Glutamatergic neuron (in vitro differentiated cells): ENCODE data around the gene TEKTIP1. TPM values are rescaled to one million over a fixed set of nuclear protein-coding genes. Genes with fewer than 3 reads are reported as not detected.

ENCODE experiments used
- DNase-seq: peaks from one replicate; pipeline ENCODE4 v3.0.0; 2022
- H3K27ac Mint-ChIP-seq: one replicate; pipeline ENCODE4 v1.8.0; 2020; ENCODE audit warnings: mild to moderate bottlenecking, mixed read lengths, inconsistent platforms; ENCODE audit not compliant: unreplicated experiment
- H3K27me3 Mint-ChIP-seq: one replicate; pipeline ENCODE4 v1.8.0; 2020; ENCODE audit warnings: mild to moderate bottlenecking, moderate library complexity, mixed read lengths, inconsistent platforms; ENCODE audit not compliant: unreplicated experiment
- H3K36me3 Mint-ChIP-seq: one replicate; pipeline ENCODE4 v1.8.0; 2020; ENCODE audit warnings: mild to moderate bottlenecking, mixed read lengths, inconsistent platforms; ENCODE audit not compliant: unreplicated experiment
- H3K4me1 Mint-ChIP-seq: one replicate; pipeline ENCODE4 v1.8.0; 2020; ENCODE audit warnings: mild to moderate bottlenecking, low read depth, mixed read lengths, inconsistent platforms; ENCODE audit not compliant: unreplicated experiment
- H3K4me3 Mint-ChIP-seq: one replicate; pipeline ENCODE4 v1.8.0; 2020; ENCODE audit warnings: mild to moderate bottlenecking, mixed read lengths, inconsistent platforms; ENCODE audit not compliant: unreplicated experiment
- H3K9me3 Mint-ChIP-seq: one replicate; pipeline ENCODE4 v1.8.0; 2020; ENCODE audit warnings: mild to moderate bottlenecking, moderate library complexity, mixed read lengths, inconsistent platforms; ENCODE audit not compliant: unreplicated experiment
- total RNA-seq: library from RNA; stranded (reverse); fragmentation: NEBNext Ultra II Directional; extraction: Animal tissue kit (Norgen Biotek cat#: 25700); gene quantifications from one replicate; pipeline ENCODE4 v1.2.1, GENCODE V29; 2021; ENCODE audit not compliant: unreplicated experiment
- TF ChIP-seq, protein P1 (sequence below): fragments of 200-600 bp; sonication (generic); IDR thresholded peaks from one replicate; pipeline ENCODE4 v1.5.0; 2021; ENCODE audit not compliant: partially characterized antibody, unreplicated experiment

TEKTIP1 gene
- total RNA-seq, 1 donor from 2014 or later: 2.5 TPM

DNA sequence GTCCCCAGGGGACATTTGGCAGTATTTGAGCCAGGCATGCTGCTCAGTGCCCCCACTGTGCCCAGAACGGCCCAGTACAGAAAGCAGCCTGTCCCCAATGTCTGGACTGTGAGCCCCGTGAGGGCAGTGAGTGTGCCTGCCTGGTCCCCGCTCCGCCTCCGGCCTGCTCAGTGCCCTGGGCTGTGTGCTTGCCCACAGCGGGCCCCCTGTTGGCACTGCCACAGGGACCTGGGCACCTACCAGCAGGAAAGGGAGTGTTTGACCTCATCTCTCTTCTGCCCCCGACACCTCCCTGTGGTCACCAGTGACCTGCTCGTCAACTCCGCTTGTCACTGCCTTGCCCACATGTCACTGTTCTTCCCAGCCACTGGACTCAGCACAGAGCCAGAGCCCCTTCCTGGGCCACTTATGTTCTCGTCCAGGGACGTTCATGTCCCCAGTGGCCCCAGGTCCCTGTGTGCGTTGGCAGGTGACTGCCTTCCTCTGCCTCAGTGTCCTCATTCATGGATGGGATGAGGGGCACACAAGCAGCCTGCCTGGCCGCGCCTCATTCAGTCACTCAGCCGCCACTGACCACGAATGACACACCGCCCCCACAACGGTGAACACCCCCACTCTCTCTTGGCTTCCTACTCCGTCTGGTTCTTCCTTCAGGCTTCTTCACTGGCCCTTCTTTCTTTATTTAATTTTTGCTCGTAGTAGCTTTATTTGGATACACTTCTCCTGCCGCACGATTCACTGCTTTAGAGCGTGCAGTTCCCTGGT is 30.0 kb upstream of the TEKTIP1 start:
- peaks cover 15% of the 10 kb centered on the region for H3K4me1 Mint-ChIP-seq
- H3K27me3 Mint-ChIP-seq: peaks cover 7% of the 10 kb centered on the region
- TF ChIP-seq, protein P1, sequence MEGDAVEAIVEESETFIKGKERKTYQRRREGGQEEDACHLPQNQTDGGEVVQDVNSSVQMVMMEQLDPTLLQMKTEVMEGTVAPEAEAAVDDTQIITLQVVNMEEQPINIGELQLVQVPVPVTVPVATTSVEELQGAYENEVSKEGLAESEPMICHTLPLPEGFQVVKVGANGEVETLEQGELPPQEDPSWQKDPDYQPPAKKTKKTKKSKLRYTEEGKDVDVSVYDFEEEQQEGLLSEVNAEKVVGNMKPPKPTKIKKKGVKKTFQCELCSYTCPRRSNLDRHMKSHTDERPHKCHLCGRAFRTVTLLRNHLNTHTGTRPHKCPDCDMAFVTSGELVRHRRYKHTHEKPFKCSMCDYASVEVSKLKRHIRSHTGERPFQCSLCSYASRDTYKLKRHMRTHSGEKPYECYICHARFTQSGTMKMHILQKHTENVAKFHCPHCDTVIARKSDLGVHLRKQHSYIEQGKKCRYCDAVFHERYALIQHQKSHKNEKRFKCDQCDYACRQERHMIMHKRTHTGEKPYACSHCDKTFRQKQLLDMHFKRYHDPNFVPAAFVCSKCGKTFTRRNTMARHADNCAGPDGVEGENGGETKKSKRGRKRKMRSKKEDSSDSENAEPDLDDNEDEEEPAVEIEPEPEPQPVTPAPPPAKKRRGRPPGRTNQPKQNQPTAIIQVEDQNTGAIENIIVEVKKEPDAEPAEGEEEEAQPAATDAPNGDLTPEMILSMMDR: no peak
- H3K4me3 Mint-ChIP-seq: peak overlapping the region; percentile 65
- DNase-seq: no peak
- peaks cover 4% of the 10 kb centered on the region for H3K9me3 Mint-ChIP-seq
- no peak overlapping the region for H3K27ac Mint-ChIP-seq
- no peaks in the 10 kb centered on the region for H3K36me3 Mint-ChIP-seq

DNA sequence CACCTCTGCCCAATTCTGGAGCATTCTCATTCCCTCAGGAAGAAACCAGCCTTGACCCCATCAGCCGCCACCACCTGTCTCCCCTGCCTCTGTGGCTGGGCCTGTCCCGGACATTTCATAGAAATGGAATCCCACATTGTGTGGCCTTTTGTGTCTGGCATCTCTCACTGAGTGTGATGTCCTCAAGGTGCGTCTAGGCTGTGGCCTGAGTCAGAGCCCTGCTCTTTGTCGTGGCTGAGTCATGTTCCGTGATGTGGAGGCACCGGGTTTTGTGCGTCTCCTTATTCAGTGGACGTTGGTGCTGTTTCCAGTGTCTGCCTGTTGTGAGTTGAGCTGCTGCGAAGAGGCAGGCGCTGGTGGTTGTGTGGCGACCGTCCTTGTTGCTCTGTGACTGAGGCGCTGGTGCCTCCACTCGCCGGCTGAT is 29.4 kb upstream of the TEKTIP1 start:
- H3K4me3 Mint-ChIP-seq: peak overlapping the region; percentile 34
- TF ChIP-seq, protein P1: no peak
- DNase-seq: no peak
- peaks cover 4% of the 10 kb centered on the region for H3K9me3 Mint-ChIP-seq
- no peak overlapping the region for H3K27ac Mint-ChIP-seq
- H3K36me3 Mint-ChIP-seq: no peaks in the 10 kb centered on the region
- peaks cover 19% of the 10 kb centered on the region for H3K4me1 Mint-ChIP-seq
- H3K27me3 Mint-ChIP-seq: peaks cover 7% of the 10 kb centered on the region

DNA sequence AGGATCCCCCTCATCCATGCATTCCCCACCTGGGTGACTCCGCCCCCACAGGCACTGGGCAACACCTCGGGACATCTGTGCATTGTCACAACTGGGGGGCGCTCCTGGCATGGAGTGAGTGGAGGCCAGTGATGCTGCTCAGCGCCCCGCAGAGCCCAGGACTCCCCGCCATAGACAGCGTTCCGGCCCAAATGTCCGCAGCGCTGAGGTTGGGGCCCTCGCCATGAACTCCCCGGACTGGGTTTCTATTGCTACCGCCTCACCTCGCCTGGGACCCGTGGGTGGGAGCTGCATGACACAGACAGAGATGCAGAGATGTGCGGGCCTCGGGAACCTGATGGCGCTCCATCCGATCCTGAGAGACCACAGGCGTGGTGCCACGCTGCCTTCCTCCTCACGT is 28.2 kb upstream of the TEKTIP1 start:
- H3K9me3 Mint-ChIP-seq: peaks cover 4% of the 10 kb centered on the region
- H3K36me3 Mint-ChIP-seq: no peaks in the 10 kb centered on the region
- peaks cover 7% of the 10 kb centered on the region for H3K27me3 Mint-ChIP-seq
- no peak for DNase-seq
- H3K27ac Mint-ChIP-seq: no peak overlapping the region
- no peak overlapping the region for H3K4me3 Mint-ChIP-seq
- TF ChIP-seq, protein P1: no peak
- H3K4me1 Mint-ChIP-seq: peaks cover 22% of the 10 kb centered on the region

DNA sequence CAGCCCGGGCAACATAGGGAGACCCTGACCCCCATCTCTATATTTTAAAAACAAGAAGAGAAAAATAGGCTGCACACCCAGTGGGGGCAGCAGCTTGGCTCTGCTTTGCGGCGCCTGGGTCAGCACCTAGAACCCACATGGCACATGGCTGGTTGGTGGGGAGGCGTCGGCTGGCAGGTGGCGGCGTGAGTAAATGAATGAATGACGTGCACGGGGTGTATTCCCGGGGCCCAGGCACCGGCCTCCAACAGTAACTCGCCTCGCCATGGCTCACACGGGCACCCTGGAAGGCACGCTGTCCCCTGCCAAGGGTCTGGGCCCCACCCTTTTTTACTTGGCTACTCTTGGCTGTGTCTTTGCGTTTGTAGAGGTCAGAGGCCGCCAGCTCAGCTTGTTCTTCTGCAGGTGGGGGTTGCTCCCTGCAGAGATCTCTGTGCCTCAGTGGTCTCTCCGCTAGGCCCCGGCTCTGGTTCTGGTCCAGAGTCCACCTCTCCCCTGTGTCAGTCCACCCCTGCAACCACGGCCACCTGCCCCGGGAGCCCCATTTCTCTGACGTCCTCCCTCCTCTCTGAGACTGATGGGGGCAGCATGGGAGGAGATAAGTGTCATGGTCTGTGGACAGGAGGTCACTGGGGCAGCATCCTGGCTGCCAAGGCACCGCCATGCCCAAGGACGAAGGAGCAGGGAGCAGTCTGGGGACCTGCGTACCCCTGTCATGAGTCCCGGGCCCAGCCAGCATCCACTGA is 27.3 kb upstream of the TEKTIP1 start:
- TF ChIP-seq, protein P1: no peak
- no peak overlapping the region for H3K27ac Mint-ChIP-seq
- no peaks in the 10 kb centered on the region for H3K36me3 Mint-ChIP-seq
- peak overlapping the region; percentile 38 for H3K4me3 Mint-ChIP-seq
- H3K9me3 Mint-ChIP-seq: peaks cover 2% of the 10 kb centered on the region
- no peak for DNase-seq
- H3K4me1 Mint-ChIP-seq: peaks cover 30% of the 10 kb centered on the region
- H3K27me3 Mint-ChIP-seq: peaks cover 7% of the 10 kb centered on the region
